NCI-H524 (cell line): ENCODE measurements around the gene RAET1E.
"Not testable (repeated sequence)": the region's sequence is repeated elsewhere in the genome, so short reads cannot be mapped to it uniquely, and the experiment has no call there.

ENCODE experiments used
- DNase-seq, 2 experiments: peaks; one replicate each; lab custom pipeline; 2025; lab: John Stamatoyannopoulos, UW

RAET1E gene

GRCh38 chr6:149889326-149889725 is 8.6 kb downstream of the RAET1E start:
- DNase-seq, result no peak

GRCh38 chr6:149888659-149889058 is 9.3 kb downstream of the RAET1E start:
- peak in 1 of 2 experiments; percentile 19 for DNase-seq

- DNase-seq, result no peak
Observed at GRCh38 chr6:149888093-149888492, 9.8 kb downstream of the RAET1E start.

- DNase-seq, result no peak
Observed at GRCh38 chr6:149887343-149887742, 10.6 kb downstream of the RAET1E start.

GRCh38 chr6:149885888-149886287 is 12.0 kb downstream of the RAET1E start:
- DNase-seq, result no peak

- DNase-seq, result no peak
Observed at GRCh38 chr6:149884617-149885016, 13.3 kb downstream of the RAET1E start.

- DNase-seq, result peak in 1 of 2 experiments; percentile 31
Observed at GRCh38 chr6:149884215-149884614, 13.7 kb downstream of the RAET1E start.

GRCh38 chr6:149881860-149882259 is 16.1 kb downstream of the RAET1E start:
- DNase-seq, result no peak

GRCh38 chr6:149881066-149881766 is 16.7 kb downstream of the RAET1E start:
- DNase-seq, result peak in 1 of 2 experiments; percentile 29

- no peak for DNase-seq
Observed at GRCh38 chr6:149877659-149878058, 20.3 kb downstream of the RAET1E start.

- DNase-seq, result no peak
Observed at GRCh38 chr6:149876241-149876933, 21.5 kb downstream of the RAET1E start.

- no peak for DNase-seq
Observed at GRCh38 chr6:149872233-149872632, 25.7 kb downstream of the RAET1E start.

- DNase-seq, result no peak
Observed at GRCh38 chr6:149871182-149871581, 26.7 kb downstream of the RAET1E start.

- no peak for DNase-seq
Observed at GRCh38 chr6:149869275-149869892, 28.5 kb downstream of the RAET1E start.

- no peak for DNase-seq
Observed at GRCh38 chr6:149867876-149868640, 29.9 kb downstream of the RAET1E start.

GRCh38 chr6:149864578-149865535 is 33.1 kb downstream of the RAET1E start:
- peak; percentile 57 to 81 for DNase-seq

- peak; percentile 65 to 91 for DNase-seq
Observed at GRCh38 chr6:149863698-149864577, 34.0 kb downstream of the RAET1E start, which contains the start of gene LRP11. TSS of gene LRP11 (minus strand) at chr6:149864359. CDS start at chr6:149864020, 339 bp downstream.

GRCh38 chr6:149862922-149863697 is 34.8 kb downstream of the RAET1E start:
- peak; percentile 45 to 64 for DNase-seq

- DNase-seq, result not testable (repeated sequence)
Observed at GRCh38 chr6:149862424-149862738, 35.5 kb downstream of the RAET1E start.
